CD4-positive, alpha-beta T cell treated with Interleukin-17A for 4 hours (primary cell): ENCODE measurements around the gene RASL10B.

Experiments
- DNase-seq: peaks from one replicate; pipeline ENCODE4 v3.0.0-alpha.2; 2020; ENCODE audit warnings: mixed read lengths

Gene RASL10B

GRCh38 chr17:35723735-35724134, 7.7 kb upstream of the RASL10B start:
- no peak for DNase-seq

- no peak for DNase-seq
These were observed 6.4 kb upstream of the RASL10B start for GRCh38 chr17:35725058-35725457.

- no peak for DNase-seq
These were observed 5.7 kb upstream of the RASL10B start for GRCh38 chr17:35725802-35726126.

- DNase-seq, result peak; percentile 17
These were observed 5.1 kb upstream of the RASL10B start for GRCh38 chr17:35726127-35726952.

- DNase-seq, result no peak
These were observed 4.4 kb upstream of the RASL10B start for GRCh38 chr17:35726953-35727460.

GRCh38 chr17:35727635-35728034, 3.8 kb upstream of the RASL10B start:
- no peak for DNase-seq

- no peak for DNase-seq
These were observed 2.9 kb upstream of the RASL10B start for GRCh38 chr17:35728551-35728950.

GRCh38 chr17:35729405-35729833, 2.0 kb upstream of the RASL10B start:
- no peak for DNase-seq

- DNase-seq, result peak; percentile 25
These were observed 936 bp upstream of the RASL10B start for GRCh38 chr17:35730400-35731005.

- peak; percentile 15 for DNase-seq
These were observed 722 bp downstream of the RASL10B start for GRCh38 chr17:35731917-35732805.

- no peak for DNase-seq
These were observed 1.3 kb downstream of the RASL10B start for GRCh38 chr17:35732806-35733136.

- no peak for DNase-seq
These were observed 1.9 kb downstream of the RASL10B start for GRCh38 chr17:35733366-35733765.

- DNase-seq, result no peak
These were observed 3.0 kb downstream of the RASL10B start for GRCh38 chr17:35734396-35734795.

- no peak for DNase-seq
These were observed 3.8 kb downstream of the RASL10B start for GRCh38 chr17:35735036-35735805.

- DNase-seq, result no peak
These were observed 4.8 kb downstream of the RASL10B start for GRCh38 chr17:35736236-35736635.

GRCh38 chr17:35738519-35739133, 7.2 kb downstream of the RASL10B start:
- DNase-seq, result no peak

GRCh38 chr17:35740216-35740615, 8.8 kb downstream of the RASL10B start:
- DNase-seq, result no peak

- peak; percentile 30 for DNase-seq
These were observed 9.8 kb downstream of the RASL10B start for GRCh38 chr17:35740997-35741931.

- DNase-seq, result no peak
These were observed 11.1 kb downstream of the RASL10B start for GRCh38 chr17:35742496-35742895.

- DNase-seq, result no peak
These were observed 11.5 kb downstream of the RASL10B start for GRCh38 chr17:35742896-35743477.
